Keratinocyte (primary cell): ENCODE results near the gene E2F1. TPM values are rescaled to one million over a fixed set of nuclear protein-coding genes. Genes with fewer than 3 reads are reported as not detected.

ENCODE experiments used
- DNase-seq: peaks from one replicate; pipeline ENCODE4 v3.0.0-alpha.2; 2011; ENCODE audit warnings: low read depth, missing footprints, low spot score
- FAIRE-seq: peaks from 2 replicates; lab custom pipeline; 2011; peaks lifted over from hg19 to GRCh38; lab: Jason Lieb, UNC
- H2AFZ ChIP-seq: 2 replicates; pipeline ENCODE4 v1.6.0; 2012; ENCODE audit warnings: low read length, control low read depth, inconsistent platforms; ENCODE audit not compliant: control insufficient read depth
- H3K27ac ChIP-seq: 2 replicates; pipeline ENCODE4 v1.5.1; 2011; ENCODE audit warnings: low read length; ENCODE audit not compliant: control insufficient read depth, insufficient read depth
- H3K27me3 ChIP-seq: 3 replicates; pipeline ENCODE4 v1.6.0; 2011; ENCODE audit warnings: low read length; ENCODE audit not compliant: control insufficient read depth, insufficient read depth; ENCODE audit errors: extremely low read depth
- H3K36me3 ChIP-seq, 2 experiments: 2 replicates in 1 of 2; 3 replicates in 1 of 2; pipeline ENCODE4 v1.5.1; 2011; ENCODE audit warnings: low read length in 2 of 2, mild to moderate bottlenecking in 1 of 2; ENCODE audit not compliant: control insufficient read depth in 2 of 2, insufficient read depth in 2 of 2; ENCODE audit errors: extremely low read depth in 1 of 2
- H3K4me1 ChIP-seq: 3 replicates; pipeline ENCODE4 v1.5.1; 2011; ENCODE audit warnings: low read length; ENCODE audit not compliant: control insufficient read depth, insufficient read depth; ENCODE audit errors: extremely low read depth
- H3K4me2 ChIP-seq: 3 replicates; pipeline ENCODE4 v1.6.0; 2011; ENCODE audit warnings: low read depth, low read length; ENCODE audit not compliant: control insufficient read depth, insufficient read depth; ENCODE audit errors: extremely low read depth
- H3K4me3 ChIP-seq, 3 experiments: fragments of 200-600 bp in 1 of 3; sonication (generic) in 1 of 3; 2 replicates in 2 of 3; 3 replicates in 1 of 3; pipeline ENCODE4 v1.5.1; 2011 to 2016; ENCODE audit warnings: low read length in 3 of 3, mild to moderate bottlenecking in 3 of 3, control low read depth in 2 of 3, inconsistent platforms in 1 of 3, low read depth in 1 of 3, mixed read lengths in 1 of 3, mixed run types in 1 of 3, moderate library complexity in 1 of 3; ENCODE audit not compliant: control insufficient read depth in 2 of 3, insufficient read depth in 2 of 3; ENCODE audit errors: extremely low read depth in 1 of 3
- H3K79me2 ChIP-seq: 2 replicates; pipeline ENCODE4 v1.6.0; 2012; ENCODE audit warnings: low read length; ENCODE audit not compliant: control insufficient read depth, insufficient read depth
- H3K9ac ChIP-seq: 3 replicates; pipeline ENCODE4 v1.6.0; 2011; ENCODE audit warnings: low read length; ENCODE audit not compliant: control insufficient read depth, insufficient read depth; ENCODE audit errors: extremely low read depth
- H3K9me1 ChIP-seq: 3 replicates; pipeline ENCODE4 v1.6.0; 2011; ENCODE audit warnings: low read length; ENCODE audit not compliant: control insufficient read depth, insufficient read depth; ENCODE audit errors: extremely low read depth
- H3K9me3 ChIP-seq: 2 replicates; pipeline ENCODE4 v1.5.1; 2012; ENCODE audit warnings: low read depth, low read length; ENCODE audit not compliant: control insufficient read depth
- H4K20me1 ChIP-seq: 3 replicates; pipeline ENCODE4 v1.6.0; 2011; ENCODE audit warnings: low read length; ENCODE audit not compliant: control insufficient read depth, insufficient read depth; ENCODE audit errors: extremely low read depth
- EZH2 ChIP-seq: IDR thresholded peaks from one replicate; pipeline ENCODE4 v1.6.1; 2012; ENCODE audit warnings: inconsistent platforms, mild to moderate bottlenecking, low read length, moderate library complexity
- dilution Hi-C: fragments of 300-500 bp; cut with MboI; formaldehyde crosslinking; loops from one replicate; pipeline ENCODE4 v1.7.0; 2020; ENCODE audit warnings: low sequenced_read_pairs; ENCODE audit not compliant: extremely low pct_ligation_motif_present
- polyA plus RNA-seq, 5 experiments: library from polyadenylated mRNA; depleted of rRNA in 3 of 5; stranded (reverse) in 3 of 5; stranded (forward) in 1 of 5; unstranded in 1 of 5; fragments of >200 nt; gene quantifications; 1 replicate in 1 of 5; 2 replicates in 3 of 5; 3 replicates in 1 of 5; pipeline versions ENCODE4 v1.2.1 to v1.2.3, GENCODE V29; 2011 to 2012; ENCODE audit warnings: missing spikeins in 2 of 5, low read depth in 1 of 5, low replicate concordance in 1 of 5
- TF ChIP-seq, protein P1 (sequence below), 3 experiments: IDR thresholded peaks in 1 of 3; conservative IDR thresholded peaks in 1 of 3; optimal IDR thresholded peaks in 1 of 3; 2 replicates in 2 of 3; 3 replicates in 1 of 3; pipeline versions ENCODE3 to v1.5.1; 2011; ENCODE audit warnings: low read length in 3 of 3, mild to moderate bottlenecking in 3 of 3, moderate library complexity in 2 of 3, control low read depth in 1 of 3, inconsistent platforms in 1 of 3; ENCODE audit not compliant: insufficient read depth in 2 of 3; ENCODE audit errors: extremely low read depth in 1 of 3

Gene E2F1
- polyA plus RNA-seq, 1 donor (not counting 4 experiments of a cell fraction or from before 2014, with no cell fraction given) = 2.8 TPM

DNA sequence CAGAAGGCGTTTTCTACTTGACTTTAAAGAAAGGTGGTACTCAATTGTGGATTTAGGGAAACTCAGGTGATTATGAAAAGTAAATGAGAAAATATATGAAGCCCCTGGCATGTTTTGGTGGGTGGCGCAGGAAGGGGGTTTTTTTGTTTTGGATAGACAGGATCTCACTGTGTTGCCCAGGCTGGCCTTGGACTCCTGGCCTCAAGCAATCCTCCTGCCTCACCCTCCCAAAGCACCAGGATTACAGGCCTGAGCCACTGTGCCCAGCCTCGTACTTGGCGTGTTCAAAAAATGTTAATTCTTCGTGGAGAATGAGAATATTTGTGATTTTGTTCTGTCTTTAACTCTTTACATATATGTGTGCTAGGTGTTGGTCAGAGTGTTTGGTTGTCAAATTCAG is 56.2 kb downstream of the E2F1 start:
- peaks cover 11 to 19% of the 10 kb centered on the region in 2 experiments for H3K36me3 ChIP-seq
- no peaks in the 10 kb centered on the region for H3K79me2 ChIP-seq
- no peaks in the 10 kb centered on the region for H3K4me1 ChIP-seq
- no peaks in the 10 kb centered on the region for H4K20me1 ChIP-seq
- FAIRE-seq (no peak), DNase-seq (no peak)
- no peak overlapping the region for H3K27ac ChIP-seq
- H2AFZ ChIP-seq = no peak overlapping the region
- no peaks in the 10 kb centered on the region for H3K9me3 ChIP-seq
- H3K4me3 ChIP-seq = no peak overlapping the region
- TF ChIP-seq EZH2 = no peak
- TF ChIP-seq, protein P1, sequence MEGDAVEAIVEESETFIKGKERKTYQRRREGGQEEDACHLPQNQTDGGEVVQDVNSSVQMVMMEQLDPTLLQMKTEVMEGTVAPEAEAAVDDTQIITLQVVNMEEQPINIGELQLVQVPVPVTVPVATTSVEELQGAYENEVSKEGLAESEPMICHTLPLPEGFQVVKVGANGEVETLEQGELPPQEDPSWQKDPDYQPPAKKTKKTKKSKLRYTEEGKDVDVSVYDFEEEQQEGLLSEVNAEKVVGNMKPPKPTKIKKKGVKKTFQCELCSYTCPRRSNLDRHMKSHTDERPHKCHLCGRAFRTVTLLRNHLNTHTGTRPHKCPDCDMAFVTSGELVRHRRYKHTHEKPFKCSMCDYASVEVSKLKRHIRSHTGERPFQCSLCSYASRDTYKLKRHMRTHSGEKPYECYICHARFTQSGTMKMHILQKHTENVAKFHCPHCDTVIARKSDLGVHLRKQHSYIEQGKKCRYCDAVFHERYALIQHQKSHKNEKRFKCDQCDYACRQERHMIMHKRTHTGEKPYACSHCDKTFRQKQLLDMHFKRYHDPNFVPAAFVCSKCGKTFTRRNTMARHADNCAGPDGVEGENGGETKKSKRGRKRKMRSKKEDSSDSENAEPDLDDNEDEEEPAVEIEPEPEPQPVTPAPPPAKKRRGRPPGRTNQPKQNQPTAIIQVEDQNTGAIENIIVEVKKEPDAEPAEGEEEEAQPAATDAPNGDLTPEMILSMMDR (optimal IDR thresholded peaks at IDR 0.05 in 1 of 3, IDR thresholded peaks at IDR 0.05 in 1 of 3, conservative IDR thresholded peaks at IDR 0.05 in 1 of 3; ENCODE audit: extremely low read depth in 1 of 3, insufficient read depth in 2 of 3, low read length in 3 of 3) = no peak
- H3K27me3 ChIP-seq = no peaks in the 10 kb centered on the region
- no peak overlapping the region for H3K9ac ChIP-seq
- no peaks in the 10 kb centered on the region for H3K9me1 ChIP-seq
- dilution Hi-C loops = no loop called here
- H3K4me2 ChIP-seq = no peak overlapping the region

DNA sequence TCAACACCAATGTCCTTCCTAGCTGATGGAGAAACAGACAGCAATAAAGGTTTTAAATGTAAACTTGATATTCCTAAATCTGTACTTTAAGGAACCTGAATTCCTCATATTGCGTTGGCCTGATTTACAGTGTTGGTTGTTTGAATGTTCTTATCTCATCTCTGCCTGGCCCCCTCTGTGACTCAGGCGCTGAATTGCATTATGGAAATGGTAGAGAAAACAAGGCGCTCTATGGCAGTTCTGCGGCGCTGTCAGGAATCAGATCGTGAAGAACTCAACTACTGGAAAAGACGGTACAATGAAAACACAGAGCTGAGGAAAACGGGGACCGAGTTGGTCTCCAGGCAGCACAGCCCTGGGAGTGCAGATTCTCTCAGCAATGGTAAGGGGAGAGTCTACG is 56.7 kb downstream of the E2F1 start:
- Histone ChIP-seq H2AFZ (no peak overlapping the region), H3K27me3 (no peaks in the 10 kb centered on the region), H3K9me3 (no peaks in the 10 kb centered on the region), H3K36me3 (peaks cover 14 to 19% of the 10 kb centered on the region in 2 experiments), H3K9me1 (no peaks in the 10 kb centered on the region), H3K79me2 (no peaks in the 10 kb centered on the region), H3K27ac (no peak overlapping the region), H3K4me3 (no peak overlapping the region), H4K20me1 (no peaks in the 10 kb centered on the region), H3K4me1 (no peaks in the 10 kb centered on the region), H3K4me2 (no peak overlapping the region), H3K9ac (no peak overlapping the region)
- FAIRE-seq (no peak), DNase-seq (no peak)
- dilution Hi-C loops = no loop called here
- no peak for TF ChIP-seq EZH2
- TF ChIP-seq, protein P1 (optimal IDR thresholded peaks at IDR 0.05 in 1 of 3, IDR thresholded peaks at IDR 0.05 in 1 of 3, conservative IDR thresholded peaks at IDR 0.05 in 1 of 3; ENCODE audit: extremely low read depth in 1 of 3, insufficient read depth in 2 of 3, low read length in 3 of 3) = no peak
